PC-9 (cell line): ENCODE data around the gene APOE. TPM values are rescaled to one million over a fixed set of nuclear protein-coding genes. Genes with fewer than 3 reads are reported as not detected.

Experiments
- BruUV-seq: library from RNA; stranded (reverse); fragments of 400-500 nt; replicated peaks from 2 replicates; lab custom pipeline; 2021; lab: Mats Ljungman, UMichigan
- CTCF ChIA-PET: fragments of 300-600 bp; sonication (Branson Sonifier 250); formaldehyde crosslinking; loops from one replicate; lab custom pipeline; 2022; ENCODE audit warnings: antibody characterized with exemption; lab: Charles Lee
- POLR2A ChIA-PET: fragments of 300-600 bp; sonication (Branson Sonifier 250); formaldehyde crosslinking; loops from one replicate; lab custom pipeline; 2022; ENCODE audit warnings: antibody characterized with exemption; ENCODE audit not compliant: unreplicated experiment; lab: Charles Lee
- DNase-seq, 2 experiments: peaks; one replicate each; pipeline versions ENCODE4 v3.0.0 to v3.0.0-alpha.2; 2015 to 2022; ENCODE audit warnings: mixed read lengths in 1 of 2
- H2AFZ ChIP-seq: fragments of 200-600 bp; sonication (generic); 2 replicates; pipeline ENCODE4 v1.8.1; 2017; ENCODE audit warnings: antibody characterized with exemption
- H3F3A ChIP-seq: fragments of 200-600 bp; sonication (generic); 2 replicates; pipeline ENCODE4 v1.8.1; 2017; ENCODE audit warnings: antibody characterized with exemption, mild to moderate bottlenecking, low read depth; ENCODE audit not compliant: insufficient read depth
- H3K27ac ChIP-seq: fragments of 200-600 bp; sonication (generic); 2 replicates; pipeline ENCODE4 v1.6.1; 2016; ENCODE audit warnings: mixed run types
- H3K27me3 ChIP-seq: fragments of 200-600 bp; sonication (generic); 2 replicates; pipeline ENCODE4 v1.6.1; 2016; ENCODE audit warnings: low read depth, mixed run types; ENCODE audit not compliant: insufficient read depth
- H3K36me3 ChIP-seq: fragments of 200-600 bp; sonication (generic); 2 replicates; pipeline ENCODE4 v1.6.1; 2016; ENCODE audit warnings: low read depth, mixed run types
- H3K4me1 ChIP-seq: fragments of 200-600 bp; sonication (generic); replicated peaks from 2 replicates; pipeline ENCODE4 v1.6.1; 2016; ENCODE audit warnings: mixed run types; ENCODE audit not compliant: insufficient read depth
- H3K4me2 ChIP-seq: fragments of 200-600 bp; sonication (generic); 2 replicates; pipeline ENCODE4 v1.6.1; 2017; ENCODE audit warnings: mixed run types
- H3K4me3 ChIP-seq: fragments of 200-600 bp; sonication (generic); 2 replicates; pipeline ENCODE4 v1.6.1; 2016; ENCODE audit warnings: mixed run types
- H3K79me2 ChIP-seq: fragments of 200-600 bp; sonication (generic); 2 replicates; pipeline ENCODE4 v1.6.1; 2017; ENCODE audit warnings: low read depth, mixed run types
- H3K9me2 ChIP-seq: fragments of 200-600 bp; sonication (generic); 2 replicates; pipeline ENCODE4 v1.8.1; 2017; ENCODE audit warnings: mild to moderate bottlenecking; ENCODE audit not compliant: insufficient read depth
- H3K9me3 ChIP-seq: fragments of 200-600 bp; sonication (generic); 2 replicates; pipeline ENCODE4 v1.8.1; 2016; ENCODE audit warnings: low read depth; ENCODE audit not compliant: insufficient read depth
- H4K20me1 ChIP-seq: fragments of 200-600 bp; sonication (generic); 2 replicates; pipeline ENCODE4 v1.8.1; 2017; ENCODE audit not compliant: insufficient read depth
- CTCF ChIP-seq: fragments of 200-600 bp; sonication (generic); conservative IDR thresholded peaks from 2 replicates; pipeline ENCODE4 v1.6.1; 2017; ENCODE audit warnings: mixed run types, antibody characterized with exemption, mild to moderate bottlenecking, moderate library complexity
- EZH2 ChIP-seq: fragments of 200-600 bp; sonication (generic); IDR thresholded peaks from 2 replicates; pipeline ENCODE4 v1.8.0; 2017; ENCODE audit warnings: antibody characterized with exemption, low read depth
- intact Hi-C: fragments of 100-400 bp; cut with micrococcal nuclease; formaldehyde crosslinking; loops from one replicate; pipeline ENCODE4 v1.10.0; 2022; ENCODE audit not compliant: unreplicated experiment
- total RNA-seq: library from RNA; stranded (reverse); gene quantifications from 2 replicates; pipeline ENCODE4 v1.2.3, GENCODE V29; 2021

Gene APOE
- total RNA-seq, 1 experiment from 2014 or later: 11.5 TPM

- TF ChIP-seq CTCF (no peak), EZH2 (no peak)
- Histone ChIP-seq H3K9me2 (no peaks in the 10 kb centered on the region), H3K27ac (peak overlapping the region; percentile 75), H2AFZ (peak overlapping the region; percentile 84), H4K20me1 (peaks cover 9% of the 10 kb centered on the region), H3K4me1 (peaks cover 22% of the 10 kb centered on the region), H3K4me3 (peak overlapping the region; percentile 61), H3K36me3 (peaks cover 23% of the 10 kb centered on the region), H3K79me2 (peaks cover 40% of the 10 kb centered on the region), H3K27me3 (no peaks in the 10 kb centered on the region), H3K9me3 (no peaks in the 10 kb centered on the region), H3K4me2 (peak overlapping the region; percentile 95), H3F3A (peaks cover 35% of the 10 kb centered on the region)
- peak; percentile 100 for DNase-seq
- ChIA-PET POLR2A (interaction anchor here (0.5 to 1.3 kb wide), 16 partner anchors 32 to 827 kb away, joined by 3 to 11 read pairs (median 4); partner anchors contain the start of genes NECTIN2 and PVR), CTCF (interaction anchor here (0.6 to 0.7 kb wide), 2 partner anchors 185 to 255 kb away, joined by 3 to 5 read pairs; no protein-coding TSS in a partner anchor)
- no TSS peak for BruUV-seq
- intact Hi-C loops: loop anchor here (1.0 to 2.0 kb wide), 6 partner anchors 14 to 319 kb away; partner anchors contain the start of gene BCAM
These were observed 15.1 kb upstream of the APOE start for GRCh38 chr19:44890366-44891015.

GRCh38 chr19:44891016-44891882, 14.3 kb upstream of the APOE start, which contains the start of gene TOMM40:
TSS of gene TOMM40 (plus strand) at chr19:44891254. CDS start at chr19:44891416, 162 bp downstream.
- H3K4me2 ChIP-seq: peak within 1 kb of the TSS; percentile 100
- peak within 1 kb of the TSS; percentile 75 for H3K27ac ChIP-seq
- no peaks in the 10 kb centered on the region for H3K27me3 ChIP-seq
- peaks cover 35% of the 10 kb centered on the region for H3F3A ChIP-seq
- no peaks in the 10 kb centered on the region for H3K9me3 ChIP-seq
- intact Hi-C loops: loop anchor here (1.0 to 2.0 kb wide), 3 partner anchors 15 to 112 kb away; partner anchors contain the start of gene BCAM
- H3K79me2 ChIP-seq: peaks cover 42% of the 10 kb centered on the region
- peak within 1 kb of the TSS; percentile 84 for H2AFZ ChIP-seq
- no peaks in the 10 kb centered on the region for H3K9me2 ChIP-seq
- peaks cover 29% of the 10 kb centered on the region for H3K36me3 ChIP-seq
- TF ChIP-seq CTCF: no peak
- no peak for TF ChIP-seq EZH2
- ChIA-PET CTCF (interaction anchor here (0.7 kb wide), 1 partner anchor 255 kb away, joined by 3 read pairs; no protein-coding TSS in a partner anchor), POLR2A (interaction anchor here (0.5 to 1.3 kb wide), 3 partner anchors 46 to 779 kb away, joined by 3 to 11 read pairs (median 3); partner anchors contain the start of gene NECTIN2)
- peaks cover 22% of the 10 kb centered on the region for H3K4me1 ChIP-seq
- BruUV-seq: no TSS peak
- no peak for DNase-seq
- H4K20me1 ChIP-seq: peaks cover 16% of the 10 kb centered on the region
- peak within 1 kb of the TSS; percentile 93 for H3K4me3 ChIP-seq

GRCh38 chr19:44892932-44893331, 12.7 kb upstream of the APOE start:
- H3K4me2 ChIP-seq: peak overlapping the region; percentile 100
- H4K20me1 ChIP-seq: peaks cover 25% of the 10 kb centered on the region
- peaks cover 37% of the 10 kb centered on the region for H3F3A ChIP-seq
- no peak overlapping the region for H3K27ac ChIP-seq
- H3K4me3 ChIP-seq: peak overlapping the region; percentile 93; the same call in 1 of the 2 replicates
- DNase-seq: no peak
- no peak for TF ChIP-seq CTCF
- no peak for TF ChIP-seq EZH2
- intact Hi-C loops: no loop called here
- POLR2A ChIA-PET: no interaction called here
- H3K9me3 ChIP-seq: no peaks in the 10 kb centered on the region
- no peaks in the 10 kb centered on the region for H3K27me3 ChIP-seq
- BruUV-seq: no TSS peak
- no peak overlapping the region for H2AFZ ChIP-seq
- peaks cover 44% of the 10 kb centered on the region for H3K36me3 ChIP-seq
- no peaks in the 10 kb centered on the region for H3K9me2 ChIP-seq
- peaks cover 22% of the 10 kb centered on the region for H3K4me1 ChIP-seq
- CTCF ChIA-PET: no interaction called here
- peaks cover 50% of the 10 kb centered on the region for H3K79me2 ChIP-seq
